ENCODE results near the gene NFIA.
A peak's percentile ranks its signal among the peaks of the same experiment; 100 is the strongest.

DNA sequence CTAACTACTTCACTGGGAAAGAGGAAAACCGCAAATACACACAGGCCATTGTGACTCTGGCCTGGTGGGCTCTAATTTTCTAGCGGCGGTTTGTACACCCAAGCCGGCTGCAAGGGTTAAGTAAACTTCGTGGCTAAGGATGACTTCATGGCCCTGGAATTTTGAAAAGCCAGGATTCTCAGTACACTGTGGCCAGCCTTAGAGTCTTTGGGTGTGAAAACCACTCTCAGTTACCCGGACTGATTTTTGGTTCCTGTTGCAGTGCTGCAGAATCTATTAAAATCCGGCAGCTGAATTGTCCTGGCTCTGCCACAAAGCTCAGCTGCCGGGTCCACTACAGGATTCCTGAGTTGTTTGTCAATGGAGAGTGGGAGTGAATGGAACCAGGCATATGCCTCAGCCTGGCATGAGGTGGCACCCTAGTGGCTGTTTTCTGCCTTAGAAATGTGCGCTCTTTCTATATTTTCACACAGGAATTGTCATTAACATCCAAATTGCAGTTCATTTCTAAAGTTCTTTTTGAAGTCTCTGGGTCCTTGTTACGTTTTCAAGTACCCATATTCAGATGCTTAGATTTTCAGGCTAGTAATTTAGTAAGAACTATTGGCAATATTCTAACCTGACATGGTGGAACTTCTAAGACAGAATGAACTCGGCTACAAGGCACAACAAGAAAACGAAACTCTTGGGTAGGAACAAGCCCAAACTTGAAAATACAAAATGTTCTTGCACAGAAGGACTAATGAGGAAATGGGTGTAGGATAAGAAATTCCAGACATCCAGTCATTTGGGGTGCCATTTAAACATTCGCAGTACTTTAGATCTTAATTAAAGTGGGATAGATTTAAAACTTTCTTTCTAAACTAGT lies 255.9 kb downstream of the NFIA start:
- TF ChIP-seq, protein P1, sequence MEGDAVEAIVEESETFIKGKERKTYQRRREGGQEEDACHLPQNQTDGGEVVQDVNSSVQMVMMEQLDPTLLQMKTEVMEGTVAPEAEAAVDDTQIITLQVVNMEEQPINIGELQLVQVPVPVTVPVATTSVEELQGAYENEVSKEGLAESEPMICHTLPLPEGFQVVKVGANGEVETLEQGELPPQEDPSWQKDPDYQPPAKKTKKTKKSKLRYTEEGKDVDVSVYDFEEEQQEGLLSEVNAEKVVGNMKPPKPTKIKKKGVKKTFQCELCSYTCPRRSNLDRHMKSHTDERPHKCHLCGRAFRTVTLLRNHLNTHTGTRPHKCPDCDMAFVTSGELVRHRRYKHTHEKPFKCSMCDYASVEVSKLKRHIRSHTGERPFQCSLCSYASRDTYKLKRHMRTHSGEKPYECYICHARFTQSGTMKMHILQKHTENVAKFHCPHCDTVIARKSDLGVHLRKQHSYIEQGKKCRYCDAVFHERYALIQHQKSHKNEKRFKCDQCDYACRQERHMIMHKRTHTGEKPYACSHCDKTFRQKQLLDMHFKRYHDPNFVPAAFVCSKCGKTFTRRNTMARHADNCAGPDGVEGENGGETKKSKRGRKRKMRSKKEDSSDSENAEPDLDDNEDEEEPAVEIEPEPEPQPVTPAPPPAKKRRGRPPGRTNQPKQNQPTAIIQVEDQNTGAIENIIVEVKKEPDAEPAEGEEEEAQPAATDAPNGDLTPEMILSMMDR (IDR thresholded peaks at IDR 0.05): peak; percentile 35 to 94 (median 76)
- no peak for TF ChIP-seq POLR2A (IDR thresholded peaks at IDR 0.05)

Measured in esophagus squamous epithelium (tissue), 4 donors.